ENCODE measurements around the gene NDC80.
"Not testable (repeated sequence)": the region's sequence is repeated elsewhere in the genome, so short reads cannot be mapped to it uniquely, and the experiment has no call there.

The NDC80 gene

GRCh38 chr18:2625217-2625616 is 53.9 kb downstream of the NDC80 start:
- DNase-seq (ENCODE audit: low read depth in 2 of 2), result no peak

GRCh38 chr18:2627821-2628276 is 56.5 kb downstream of the NDC80 start:
- DNase-seq (ENCODE audit: low read depth in 2 of 2), result no peak

GRCh38 chr18:2629003-2629402 is 57.6 kb downstream of the NDC80 start:
- DNase-seq (ENCODE audit: low read depth in 2 of 2), result no peak

- no peak for DNase-seq (ENCODE audit: low read depth in 2 of 2)
Observed at GRCh38 chr18:2635586-2635985, 64.2 kb downstream of the NDC80 start.

GRCh38 chr18:2636126-2636631 is 64.8 kb downstream of the NDC80 start:
- DNase-seq (ENCODE audit: low read depth in 2 of 2), result no peak

GRCh38 chr18:2641638-2642037 is 70.3 kb downstream of the NDC80 start:
- no peak for DNase-seq (ENCODE audit: low read depth in 2 of 2)

GRCh38 chr18:2642771-2643170 is 71.4 kb downstream of the NDC80 start:
- no peak for DNase-seq (ENCODE audit: low read depth in 2 of 2)

- DNase-seq (ENCODE audit: low read depth in 2 of 2), result no peak
Observed at GRCh38 chr18:2644535-2644934, 73.2 kb downstream of the NDC80 start.

- no peak for DNase-seq (ENCODE audit: low read depth in 2 of 2)
Observed at GRCh38 chr18:2651981-2652380, 80.6 kb downstream of the NDC80 start.

GRCh38 chr18:2653467-2653866 is 82.1 kb downstream of the NDC80 start:
- DNase-seq (ENCODE audit: low read depth in 2 of 2), result no peak

GRCh38 chr18:2654169-2654927 is 83.0 kb downstream of the NDC80 start:
- no peak for DNase-seq (ENCODE audit: low read depth in 2 of 2)

GRCh38 chr18:2654928-2655177 is 83.5 kb downstream of the NDC80 start:
- DNase-seq (ENCODE audit: low read depth in 2 of 2), result peak; percentile 54 to 59

GRCh38 chr18:2655178-2655953 is 84.0 kb downstream of the NDC80 start, which contains the start of gene SMCHD1:
Gene SMCHD1, plus strand, starts transcription at chr18:2655726. Its CDS starts 350 bp downstream, at chr18:2656076.
- peak; percentile 89 to 93 for DNase-seq (ENCODE audit: low read depth in 2 of 2)

GRCh38 chr18:2655954-2656236 is 84.5 kb downstream of the NDC80 start:
- no peak for DNase-seq (ENCODE audit: low read depth in 2 of 2)

- DNase-seq (ENCODE audit: low read depth in 2 of 2), result peak; percentile 36 to 41
Observed at GRCh38 chr18:2656237-2656980, 85.1 kb downstream of the NDC80 start.

GRCh38 chr18:2656981-2657512 is 85.7 kb downstream of the NDC80 start:
- DNase-seq (ENCODE audit: low read depth in 2 of 2), result no peak

GRCh38 chr18:2657788-2658458 is 86.6 kb downstream of the NDC80 start:
- no peak for DNase-seq (ENCODE audit: low read depth in 2 of 2)

- DNase-seq (ENCODE audit: low read depth in 2 of 2), result not testable (repeated sequence)
Observed at GRCh38 chr18:2660849-2661248, 89.5 kb downstream of the NDC80 start.

- not testable (repeated sequence) for DNase-seq (ENCODE audit: low read depth in 2 of 2)
Observed at GRCh38 chr18:2662288-2662687, 90.9 kb downstream of the NDC80 start.

GRCh38 chr18:2662990-2663389 is 91.6 kb downstream of the NDC80 start:
- no peak for DNase-seq (ENCODE audit: low read depth in 2 of 2)
